IPS-11a (cell line): ENCODE data around the gene CTDSP2.
"Not testable (repeated sequence)": the region's sequence is repeated elsewhere in the genome, so short reads cannot be mapped to it uniquely, and the experiment has no call there.

Source experiments
- H3K4me3 ChIP-seq: one replicate; pipeline ENCODE4 v1.5.1; 2013; ENCODE audit warnings: low read depth, low read length, control low read depth

CTDSP2 gene

GRCh38 chr12:57846577-57847319, at the start of gene CTDSP2:
TSS of gene CTDSP2 (minus strand) at chr12:57846729. CDS start at chr12:57846435, 294 bp downstream.
- peak within 1 kb of the TSS; percentile 92 for H3K4me3 ChIP-seq

DNA sequence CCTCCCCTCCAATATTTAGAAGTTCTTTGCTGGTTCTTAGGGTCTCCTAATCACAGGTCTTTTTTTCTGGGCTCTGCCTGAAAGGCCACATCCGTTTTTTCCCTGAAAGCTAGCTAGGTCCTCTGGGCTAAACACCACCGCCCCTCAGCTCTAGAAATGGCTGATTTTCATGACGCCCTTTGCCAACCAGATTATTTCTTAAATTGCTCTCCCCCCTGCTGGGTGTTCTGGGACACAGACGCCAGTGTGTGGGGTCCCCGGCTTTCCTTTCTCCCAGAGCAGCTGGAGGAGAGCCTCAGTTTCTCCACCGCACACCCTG, 49.5 kb upstream of the CTDSP2 start:
- H3K4me3 ChIP-seq: peak overlapping the region; percentile 35

DNA sequence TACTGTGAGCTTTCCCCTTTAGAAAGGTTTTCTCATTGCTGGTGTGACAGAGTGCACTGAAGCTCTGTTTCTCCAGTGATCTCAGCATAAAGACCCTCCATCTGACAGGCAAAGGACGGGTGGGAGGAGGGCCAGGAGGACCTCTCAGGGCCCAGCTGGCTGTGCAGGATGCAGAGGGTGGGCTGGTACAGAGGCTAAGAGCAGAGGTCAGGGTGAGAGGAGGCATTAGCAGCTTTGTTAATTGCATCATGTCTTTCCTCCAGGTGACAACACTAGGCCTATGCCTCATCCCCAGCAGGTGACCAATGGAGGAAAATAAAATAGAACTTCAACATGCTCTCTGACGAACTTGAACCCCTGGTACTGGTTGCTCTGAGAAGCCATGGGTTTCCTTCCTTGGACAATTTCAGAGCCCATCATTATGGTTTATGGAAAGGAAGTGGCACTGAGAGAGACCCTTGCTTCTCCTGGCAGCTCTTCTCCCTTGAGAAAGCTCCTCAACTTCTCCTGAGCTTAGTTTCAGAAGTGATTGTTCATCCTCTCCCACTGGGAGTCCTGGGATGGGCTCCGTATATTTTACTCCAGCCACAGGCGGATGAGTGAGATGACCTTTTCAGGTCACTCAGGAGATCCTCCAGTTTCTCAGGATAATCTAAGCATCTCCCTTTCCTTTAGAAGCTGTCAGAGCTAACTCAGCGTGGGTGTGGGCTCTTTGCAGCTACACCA, 49.0 kb upstream of the CTDSP2 start:
- no peak overlapping the region for H3K4me3 ChIP-seq

DNA sequence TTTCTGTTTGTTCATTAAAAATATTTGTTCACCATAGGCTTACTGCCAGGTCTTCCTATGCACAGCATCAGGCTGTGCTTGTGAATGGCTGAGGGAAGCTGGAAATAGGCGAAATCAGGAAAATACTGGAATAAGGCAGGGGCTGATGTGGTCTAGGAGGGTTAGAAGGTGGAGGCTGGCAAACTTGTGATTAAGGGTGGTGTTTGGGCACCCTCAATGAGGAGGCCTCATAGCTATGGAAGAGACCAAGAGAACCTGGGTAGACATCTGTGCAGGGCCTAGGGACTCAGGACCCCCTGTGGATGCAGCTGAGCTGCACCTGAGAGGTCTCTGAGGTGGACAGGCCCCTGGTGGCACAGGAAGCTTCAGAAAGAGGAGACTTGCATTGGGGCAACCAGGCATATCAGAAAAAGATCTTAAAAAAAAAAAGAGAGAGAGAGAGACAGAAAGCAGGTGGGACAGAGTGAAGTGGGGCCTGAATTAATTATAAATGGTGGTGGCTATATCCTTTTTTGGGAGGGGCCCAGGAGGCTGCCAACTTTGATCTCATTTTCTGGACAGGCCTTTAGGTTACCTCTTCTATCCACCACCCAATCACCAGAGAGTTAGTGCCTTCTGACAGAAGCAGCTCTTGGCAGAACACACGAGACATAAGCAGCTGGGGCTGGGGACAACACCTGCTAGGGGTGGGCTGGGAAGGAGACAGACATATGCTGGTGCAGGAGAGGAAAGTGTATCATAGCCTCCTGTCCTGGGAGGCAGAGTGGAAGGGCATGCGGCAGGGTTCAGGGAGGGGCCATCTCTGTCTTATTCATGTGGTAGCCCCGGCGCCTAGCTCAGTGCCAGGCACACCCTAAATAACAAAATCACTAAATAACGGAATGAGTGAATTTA, 48.1 kb upstream of the CTDSP2 start:
- peak overlapping the region; percentile 0 for H3K4me3 ChIP-seq

GRCh38 chr12:57893431-57894353, 47.2 kb upstream of the CTDSP2 start:
- H3K4me3 ChIP-seq: peak overlapping the region; percentile 0

DNA sequence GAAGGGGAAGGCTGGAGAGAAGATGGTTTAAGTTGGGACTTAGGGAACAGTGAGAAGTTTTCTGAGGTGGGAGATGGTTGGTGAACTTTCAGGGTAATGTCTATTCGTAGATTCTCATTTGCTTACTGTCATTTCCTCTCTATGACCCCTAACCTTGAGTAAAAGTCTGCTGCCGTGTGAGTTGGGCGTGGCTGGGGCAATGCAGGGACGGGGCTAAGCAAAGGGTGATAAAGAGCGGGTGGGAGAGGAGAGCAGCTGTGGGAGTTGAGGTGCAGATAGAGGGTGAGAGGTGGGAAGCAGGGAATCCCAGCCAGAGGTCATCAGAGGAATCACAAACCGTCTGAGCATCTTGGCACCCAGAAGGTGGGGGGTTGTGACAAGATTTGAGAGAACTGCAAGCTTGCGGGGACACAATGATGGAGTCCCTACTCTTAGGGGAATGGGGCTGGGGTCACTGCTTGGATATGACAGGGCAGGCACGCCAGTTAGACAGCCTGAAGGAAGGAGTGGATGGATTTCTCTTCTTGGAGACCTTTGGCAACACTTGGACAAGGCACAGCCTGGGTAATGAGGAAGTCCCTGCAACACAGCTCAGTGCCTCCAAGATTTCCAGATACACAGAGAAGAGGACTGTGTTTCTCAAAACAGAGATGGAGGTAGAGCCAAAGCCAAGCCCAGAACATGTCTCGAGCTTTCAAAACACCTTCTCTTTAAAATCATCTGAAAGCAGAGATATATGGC, 45.9 kb upstream of the CTDSP2 start:
- H3K4me3 ChIP-seq: no peak overlapping the region

DNA sequence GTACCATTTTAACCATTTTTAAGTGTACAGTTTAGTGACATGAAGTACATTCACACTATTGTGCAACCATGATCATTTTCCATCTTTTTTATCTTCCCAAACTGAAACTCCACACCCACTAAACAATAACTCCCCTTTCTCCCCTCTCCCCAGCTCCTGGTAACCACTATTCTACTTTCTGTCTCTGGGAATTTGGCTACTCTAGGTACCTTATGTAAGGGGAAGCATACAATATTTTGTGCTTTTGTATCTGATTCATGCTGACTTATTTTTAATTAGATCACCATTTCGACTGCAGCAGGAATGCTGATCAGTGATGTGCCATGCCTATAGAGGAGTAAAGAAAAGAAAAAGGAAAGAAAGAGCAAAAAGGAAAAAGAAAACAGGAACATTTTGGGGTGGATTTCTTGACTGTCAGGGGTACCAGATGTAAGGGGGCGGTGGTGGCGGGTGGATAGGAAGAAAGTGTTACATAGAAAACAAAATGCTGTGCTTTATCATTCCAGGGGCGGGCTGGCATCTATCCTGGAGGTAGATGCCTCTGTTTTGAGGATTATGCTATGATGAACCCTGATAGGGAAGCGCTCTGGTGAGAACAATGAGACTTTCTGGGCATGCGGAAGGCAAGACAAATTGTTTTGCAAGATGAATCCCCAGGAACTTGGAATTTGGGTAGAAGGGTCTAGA, 45.2 kb upstream of the CTDSP2 start:
- no peak overlapping the region for H3K4me3 ChIP-seq

GRCh38 chr12:57890191-57891115, 43.9 kb upstream of the CTDSP2 start:
- H3K4me3 ChIP-seq: no peak overlapping the region

GRCh38 chr12:57889500-57889989, 43.0 kb upstream of the CTDSP2 start:
- no peak overlapping the region for H3K4me3 ChIP-seq

GRCh38 chr12:57888409-57889157, 42.1 kb upstream of the CTDSP2 start:
- H3K4me3 ChIP-seq: no peak overlapping the region

GRCh38 chr12:57887631-57888408, 41.3 kb upstream of the CTDSP2 start:
- H3K4me3 ChIP-seq: no peak overlapping the region

DNA sequence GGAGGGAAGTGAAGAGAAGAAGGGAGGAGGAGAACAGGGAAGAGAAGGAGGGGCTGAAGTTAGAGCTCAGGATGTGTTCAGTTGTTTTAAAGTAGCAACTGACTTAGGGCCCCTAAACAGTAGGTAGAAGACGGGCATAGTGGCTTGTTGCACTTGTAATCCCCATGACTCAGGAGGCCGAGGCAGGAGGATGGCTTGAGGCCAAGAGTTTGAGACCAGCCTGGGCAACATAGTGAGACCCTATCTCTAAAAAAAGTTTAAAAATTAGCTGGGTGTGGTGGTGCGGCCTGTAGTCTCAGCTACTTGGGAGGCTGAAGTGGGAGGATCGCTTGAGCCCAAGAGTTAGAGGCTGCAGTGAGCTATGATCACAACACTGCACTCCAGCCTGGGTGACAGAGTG, 40.4 kb upstream of the CTDSP2 start:
- H3K4me3 ChIP-seq: not testable (repeated sequence)

GRCh38 chr12:57886542-57886941, 40.0 kb upstream of the CTDSP2 start:
- H3K4me3 ChIP-seq: no peak overlapping the region

DNA sequence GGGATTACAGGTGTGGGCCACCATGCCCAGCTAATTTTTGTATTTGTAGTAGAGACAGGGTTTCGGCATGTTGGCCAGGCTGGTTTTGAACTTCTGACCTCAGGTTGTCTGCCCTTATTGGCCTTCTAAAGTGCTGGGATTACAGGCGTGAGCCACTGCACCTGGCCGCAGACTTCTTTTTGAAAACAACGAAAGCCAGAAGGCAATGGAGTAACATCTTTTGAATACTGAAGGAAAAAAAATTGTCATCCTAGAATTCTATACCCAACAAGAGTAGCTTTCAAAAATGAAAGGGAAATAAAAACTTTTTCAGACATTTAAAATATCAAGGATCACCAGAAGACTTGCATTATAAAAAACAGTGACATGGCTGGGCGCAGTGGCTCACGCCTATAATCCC, 38.7 kb upstream of the CTDSP2 start:
- H3K4me3 ChIP-seq: no peak overlapping the region

DNA sequence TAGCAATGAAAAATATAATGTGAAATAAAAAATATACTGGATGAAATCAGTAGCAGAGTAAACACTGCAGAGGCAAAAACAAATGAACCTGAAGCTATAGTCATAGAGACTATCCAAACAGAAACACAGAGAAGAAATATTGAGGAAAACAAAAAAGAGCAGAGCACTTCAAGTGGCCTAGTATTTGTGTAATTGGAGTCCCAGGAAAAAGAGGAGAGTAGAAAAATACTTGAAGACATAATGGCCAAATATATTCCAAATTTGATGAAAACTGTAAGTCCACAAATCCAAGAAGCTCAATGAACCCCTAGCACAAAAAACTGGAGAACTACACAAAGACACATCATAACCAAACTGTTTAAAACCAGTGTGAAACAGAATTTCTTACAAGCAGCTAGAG, 37.2 kb upstream of the CTDSP2 start:
- no peak overlapping the region for H3K4me3 ChIP-seq

DNA sequence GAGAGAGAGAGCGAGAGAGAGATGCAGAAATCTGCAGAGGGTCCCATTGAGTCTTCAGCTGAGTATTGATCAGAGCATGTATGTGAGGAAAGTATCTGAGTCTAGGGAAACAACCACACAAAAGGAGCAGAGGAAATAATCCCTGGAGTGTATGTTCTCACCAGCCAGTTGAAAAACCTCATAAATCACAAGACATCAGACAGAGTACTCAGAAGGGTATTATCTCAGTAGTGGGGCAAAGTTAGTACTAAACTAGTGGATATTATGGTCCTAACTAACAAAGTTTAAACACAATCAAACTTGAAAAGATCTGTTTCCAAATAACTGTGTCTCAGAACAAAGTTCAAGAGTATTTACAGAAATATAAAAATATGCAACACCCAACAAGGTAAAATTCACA, 36.5 kb upstream of the CTDSP2 start:
- H3K4me3 ChIP-seq: no peak overlapping the region

DNA sequence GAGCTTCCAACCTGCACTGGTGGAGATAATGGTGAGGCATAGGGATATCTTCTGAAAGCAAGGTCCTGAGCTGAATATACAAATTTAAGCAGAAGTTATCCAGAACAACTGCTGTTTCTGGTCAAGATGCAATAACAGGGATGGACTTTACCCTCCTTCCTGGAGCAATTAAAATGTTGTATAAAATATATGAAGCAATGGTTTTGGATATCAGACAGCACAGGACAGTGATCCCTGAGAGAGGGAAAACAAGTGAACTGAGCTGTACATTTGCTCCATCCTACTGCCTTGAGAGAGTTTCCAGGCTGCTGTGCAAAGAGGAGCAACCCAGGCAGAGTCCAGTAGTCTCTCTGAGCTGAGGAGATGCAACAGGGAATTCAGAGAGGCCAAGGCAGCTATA, 36.0 kb upstream of the CTDSP2 start:
- no peak overlapping the region for H3K4me3 ChIP-seq
